ENCODE results near the gene THBS1.
A peak's percentile ranks its signal among the peaks of the same experiment; 100 is the strongest.

The THBS1 gene

GRCh38 chr15:39639037-39639436 lies 58.2 kb downstream of the THBS1 start:
- DNase-seq (no peak), ATAC-seq (replicated peaks) (no peak)
- Mint-ChIP-seq H3K4me3 (no peak overlapping the region), H3K27me3 (no peaks in the 10 kb centered on the region), H3K27ac (no peak overlapping the region), H3K36me3 (no peaks in the 10 kb centered on the region), H3K4me1 (no peaks in the 10 kb centered on the region), H3K9me3 (no peaks in the 10 kb centered on the region)

DNA sequence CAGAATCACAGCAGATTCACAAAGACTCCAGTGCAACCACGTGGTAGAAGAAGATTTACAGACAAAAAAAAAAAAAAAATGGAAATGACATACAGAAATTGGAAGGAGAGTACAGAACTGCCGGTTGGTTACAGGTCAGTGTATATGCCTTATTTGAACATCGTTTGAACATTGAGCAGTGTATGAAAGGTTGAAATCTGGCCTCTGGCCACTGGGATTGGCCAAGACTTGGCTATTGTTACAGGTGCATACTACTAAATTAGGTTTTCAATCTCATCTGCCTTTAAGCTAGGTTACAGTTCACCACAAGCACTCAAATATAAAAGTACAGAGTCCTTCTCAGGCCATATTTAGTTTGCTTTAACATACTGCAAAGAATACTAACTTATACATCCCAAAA lies 59.8 kb downstream of the THBS1 start:
- Mint-ChIP-seq H3K27me3 (no peaks in the 10 kb centered on the region), H3K4me3 (no peak overlapping the region), H3K4me1 (no peaks in the 10 kb centered on the region), H3K9me3 (no peaks in the 10 kb centered on the region), H3K36me3 (no peaks in the 10 kb centered on the region), H3K27ac (no peak overlapping the region)
- DNase-seq = no peak
- no peak for ATAC-seq (replicated peaks)

DNA sequence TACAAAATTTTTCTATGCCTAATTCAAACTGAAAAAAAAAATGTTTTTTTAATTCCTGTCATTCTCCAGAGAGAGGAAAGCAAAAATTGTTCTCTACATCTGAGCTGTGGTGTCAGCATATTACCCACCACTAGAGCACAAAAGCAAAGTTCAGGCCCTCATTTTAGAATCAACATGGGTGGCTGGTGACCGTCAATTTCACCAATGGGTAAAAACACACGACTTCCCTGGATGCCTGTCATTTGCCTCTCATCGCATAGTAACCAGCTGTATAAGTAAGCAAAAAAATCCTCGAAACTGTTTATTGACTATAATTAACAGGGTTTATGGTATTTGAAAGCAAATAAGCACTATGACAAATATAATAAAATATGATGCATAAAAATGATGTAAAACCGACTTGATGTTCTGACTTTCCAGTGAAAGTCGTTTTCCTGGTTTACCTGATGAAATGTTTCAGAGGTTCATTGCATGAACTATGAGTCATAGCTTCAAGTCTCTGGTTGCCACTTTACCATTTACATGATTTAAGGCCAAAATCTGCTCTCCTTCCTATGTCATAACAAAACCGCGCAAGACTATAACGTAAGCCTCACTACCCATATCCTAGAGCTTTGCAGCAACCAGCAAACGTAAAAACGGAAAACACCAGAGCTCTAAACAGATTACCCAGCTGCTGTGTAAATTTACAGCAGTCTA lies 60.5 kb downstream of the THBS1 start:
- no peak overlapping the region for H3K4me3 Mint-ChIP-seq
- no peaks in the 10 kb centered on the region for H3K4me1 Mint-ChIP-seq
- DNase-seq (no peak), ATAC-seq (replicated peaks) (no peak)
- no peaks in the 10 kb centered on the region for H3K36me3 Mint-ChIP-seq
- H3K27me3 Mint-ChIP-seq = no peaks in the 10 kb centered on the region
- H3K27ac Mint-ChIP-seq = no peak overlapping the region
- no peaks in the 10 kb centered on the region for H3K9me3 Mint-ChIP-seq

GRCh38 chr15:39642011-39642640 lies 61.2 kb downstream of the THBS1 start:
- Mint-ChIP-seq H3K27me3 (no peaks in the 10 kb centered on the region), H3K4me3 (no peak overlapping the region), H3K36me3 (no peaks in the 10 kb centered on the region), H3K9me3 (no peaks in the 10 kb centered on the region), H3K27ac (no peak overlapping the region), H3K4me1 (no peaks in the 10 kb centered on the region)
- no peak for DNase-seq
- ATAC-seq (replicated peaks) = no peak

DNA sequence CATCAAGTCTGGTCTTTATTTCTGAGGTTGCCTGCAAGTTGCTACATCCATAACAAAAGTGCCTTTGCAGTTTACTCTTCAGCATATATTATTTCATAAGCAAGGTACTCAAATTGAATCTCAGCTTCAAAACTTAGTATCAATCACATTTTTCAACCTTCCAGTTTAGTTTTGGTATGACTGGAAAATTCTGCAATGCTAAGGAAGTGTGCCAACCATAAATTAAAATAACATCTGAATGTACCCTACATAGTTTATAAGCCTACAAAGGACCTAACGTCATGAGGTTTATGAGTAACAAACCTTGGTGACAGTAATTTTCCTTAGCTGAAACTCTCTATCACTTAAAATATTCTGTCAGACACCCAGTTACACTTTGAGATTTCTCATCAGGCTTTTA lies 62.8 kb downstream of the THBS1 start:
- ATAC-seq (replicated peaks) = no peak
- DNase-seq = no peak
- no peak overlapping the region for H3K4me3 Mint-ChIP-seq
- no peak overlapping the region for H3K27ac Mint-ChIP-seq
- no peaks in the 10 kb centered on the region for H3K4me1 Mint-ChIP-seq
- no peaks in the 10 kb centered on the region for H3K27me3 Mint-ChIP-seq
- H3K9me3 Mint-ChIP-seq = no peaks in the 10 kb centered on the region
- H3K36me3 Mint-ChIP-seq = no peaks in the 10 kb centered on the region

GRCh38 chr15:39644136-39644535 lies 63.3 kb downstream of the THBS1 start:
- Mint-ChIP-seq H3K27me3 (no peaks in the 10 kb centered on the region), H3K9me3 (no peaks in the 10 kb centered on the region), H3K4me1 (no peaks in the 10 kb centered on the region), H3K27ac (peak overlapping the region; percentile 7), H3K4me3 (no peak overlapping the region), H3K36me3 (no peaks in the 10 kb centered on the region)
- ATAC-seq (replicated peaks) (no peak), DNase-seq (no peak)

GRCh38 chr15:39645138-39645975 lies 64.5 kb downstream of the THBS1 start:
- no peak for DNase-seq
- Mint-ChIP-seq H3K36me3 (no peaks in the 10 kb centered on the region), H3K27me3 (no peaks in the 10 kb centered on the region), H3K4me1 (no peaks in the 10 kb centered on the region), H3K27ac (no peak overlapping the region), H3K9me3 (no peaks in the 10 kb centered on the region), H3K4me3 (no peak overlapping the region)
- ATAC-seq (replicated peaks) = no peak

GRCh38 chr15:39645976-39646257 lies 65.0 kb downstream of the THBS1 start:
- ATAC-seq (replicated peaks) = no peak
- Mint-ChIP-seq H3K9me3 (no peaks in the 10 kb centered on the region), H3K4me1 (no peaks in the 10 kb centered on the region), H3K27ac (no peak overlapping the region), H3K36me3 (no peaks in the 10 kb centered on the region), H3K4me3 (no peak overlapping the region), H3K27me3 (no peaks in the 10 kb centered on the region)
- no peak for DNase-seq

DNA sequence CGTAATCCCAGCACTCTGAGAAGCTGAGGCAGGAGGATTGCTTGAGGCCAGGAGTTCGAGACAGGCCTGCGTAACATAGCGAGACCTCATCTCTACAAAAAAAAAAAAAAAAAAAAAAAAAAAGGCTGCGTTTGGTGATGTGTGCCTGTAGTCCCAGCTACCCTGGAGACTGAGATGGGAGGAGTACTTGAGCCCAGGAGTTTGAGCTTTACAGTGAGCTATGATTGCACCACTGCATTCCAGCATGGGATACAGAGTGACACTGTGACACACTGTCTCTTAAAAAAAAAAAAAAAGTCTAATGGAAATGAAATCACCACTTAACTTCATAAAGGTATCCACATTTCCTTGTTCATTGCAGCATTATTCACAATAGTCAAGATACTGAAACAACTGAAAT lies 65.5 kb downstream of the THBS1 start:
- DNase-seq = no peak
- no peaks in the 10 kb centered on the region for H3K9me3 Mint-ChIP-seq
- H3K27me3 Mint-ChIP-seq = no peaks in the 10 kb centered on the region
- H3K27ac Mint-ChIP-seq = no peak overlapping the region
- no peak for ATAC-seq (replicated peaks)
- no peaks in the 10 kb centered on the region for H3K36me3 Mint-ChIP-seq
- no peak overlapping the region for H3K4me3 Mint-ChIP-seq
- no peaks in the 10 kb centered on the region for H3K4me1 Mint-ChIP-seq

Measured in stimulated activated naive B cell treated with anti-CD40 and anti-IgM and Interleukin-4, amounts not matched to agents 10 μg/mL and 1 μg/mL and 100 μg/mL, for 72 hours (primary cell).